Osteoblast (primary cell): ENCODE data around the gene SLC7A1. TPM values are rescaled to one million over a fixed set of nuclear protein-coding genes. Genes with fewer than 3 reads are reported as not detected.

Experiments used
- DNase-seq: peaks from one replicate; pipeline ENCODE4 v3.0.0; 2011; ENCODE audit warnings: low spot score, mixed read lengths; ENCODE audit not compliant: insufficient read length; ENCODE audit errors: missing footprints
- H2AFZ ChIP-seq: 2 replicates; pipeline ENCODE4 v1.6.0; 2011; ENCODE audit warnings: mild to moderate bottlenecking, low read length
- H3K27ac ChIP-seq: 2 replicates; pipeline ENCODE4 v1.5.1; 2011; ENCODE audit warnings: mild to moderate bottlenecking, low read depth, low read length, moderate library complexity
- H3K27me3 ChIP-seq: 2 replicates; pipeline ENCODE4 v1.6.0; 2012; ENCODE audit warnings: mild to moderate bottlenecking, control low read depth, inconsistent platforms, low read length, moderate library complexity; ENCODE audit not compliant: insufficient read depth
- H3K36me3 ChIP-seq: 2 replicates; pipeline ENCODE4 v1.5.1; 2011; ENCODE audit warnings: mild to moderate bottlenecking, low read length, control low read depth, moderate library complexity; ENCODE audit not compliant: insufficient read depth
- H3K4me1 ChIP-seq: 2 replicates; pipeline ENCODE4 v1.5.1; 2011; ENCODE audit warnings: mild to moderate bottlenecking, low read length, control low read depth, moderate library complexity; ENCODE audit not compliant: insufficient read depth
- H3K4me2 ChIP-seq: 2 replicates; pipeline ENCODE4 v1.6.0; 2011; ENCODE audit warnings: mild to moderate bottlenecking, low read length; ENCODE audit not compliant: insufficient read depth
- H3K4me3 ChIP-seq: fragments of 200-600 bp; sonication (generic); 3 replicates; pipeline ENCODE4 v1.5.1; 2012; ENCODE audit warnings: mild to moderate bottlenecking, low read length, inconsistent platforms; ENCODE audit not compliant: insufficient read depth
- H3K79me2 ChIP-seq: 2 replicates; pipeline ENCODE4 v1.6.0; 2012; ENCODE audit warnings: mild to moderate bottlenecking, low read length, control low read depth, inconsistent platforms; ENCODE audit not compliant: insufficient read depth
- H3K9me3 ChIP-seq: 2 replicates; pipeline ENCODE4 v1.5.1; 2011; ENCODE audit warnings: low read depth, low read length, control low read depth
- H4K20me1 ChIP-seq: 2 replicates; pipeline ENCODE4 v1.6.0; 2012; ENCODE audit warnings: mild to moderate bottlenecking, low read length, control low read depth; ENCODE audit not compliant: insufficient read depth
- total RNA-seq: library from RNA; depleted of rRNA; stranded (reverse); fragments of >200 nt; gene quantifications from 2 replicates; pipeline ENCODE4 v1.2.3, GENCODE V29; 2012
- TF ChIP-seq, protein P1 (sequence below): IDR thresholded peaks from 2 replicates; pipeline ENCODE4 v1.5.1; 2011; ENCODE audit warnings: mild to moderate bottlenecking, low read depth, low read length, moderate library complexity; ENCODE audit errors: extremely low read depth

SLC7A1 gene
- total RNA-seq, 1 donor = 25.7 TPM

DNA sequence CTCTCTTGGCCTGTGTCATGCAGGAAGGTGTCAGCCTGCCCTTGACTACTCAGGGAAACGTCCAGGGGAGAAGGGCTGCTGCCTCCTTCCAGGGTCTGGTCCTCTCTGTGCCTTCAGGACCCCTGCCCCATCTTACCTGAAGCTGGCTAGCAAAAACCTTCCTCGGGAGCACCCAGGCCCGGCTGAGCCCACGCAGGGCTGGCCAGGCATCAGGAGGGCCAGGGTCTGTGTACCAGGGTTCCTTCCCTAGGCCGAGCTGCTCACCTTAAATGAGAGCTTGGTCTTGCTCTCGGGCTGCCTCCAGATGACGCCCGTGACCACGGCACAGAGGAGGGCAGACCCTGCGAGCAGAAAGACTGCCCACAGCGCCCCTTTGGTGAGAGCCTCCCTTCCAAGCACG lies 78.6 kb downstream of the SLC7A1 start:
- TF ChIP-seq, protein P1, sequence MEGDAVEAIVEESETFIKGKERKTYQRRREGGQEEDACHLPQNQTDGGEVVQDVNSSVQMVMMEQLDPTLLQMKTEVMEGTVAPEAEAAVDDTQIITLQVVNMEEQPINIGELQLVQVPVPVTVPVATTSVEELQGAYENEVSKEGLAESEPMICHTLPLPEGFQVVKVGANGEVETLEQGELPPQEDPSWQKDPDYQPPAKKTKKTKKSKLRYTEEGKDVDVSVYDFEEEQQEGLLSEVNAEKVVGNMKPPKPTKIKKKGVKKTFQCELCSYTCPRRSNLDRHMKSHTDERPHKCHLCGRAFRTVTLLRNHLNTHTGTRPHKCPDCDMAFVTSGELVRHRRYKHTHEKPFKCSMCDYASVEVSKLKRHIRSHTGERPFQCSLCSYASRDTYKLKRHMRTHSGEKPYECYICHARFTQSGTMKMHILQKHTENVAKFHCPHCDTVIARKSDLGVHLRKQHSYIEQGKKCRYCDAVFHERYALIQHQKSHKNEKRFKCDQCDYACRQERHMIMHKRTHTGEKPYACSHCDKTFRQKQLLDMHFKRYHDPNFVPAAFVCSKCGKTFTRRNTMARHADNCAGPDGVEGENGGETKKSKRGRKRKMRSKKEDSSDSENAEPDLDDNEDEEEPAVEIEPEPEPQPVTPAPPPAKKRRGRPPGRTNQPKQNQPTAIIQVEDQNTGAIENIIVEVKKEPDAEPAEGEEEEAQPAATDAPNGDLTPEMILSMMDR = no peak
- Histone ChIP-seq H3K27ac (no peak overlapping the region), H3K27me3 (no peaks in the 10 kb centered on the region), H3K4me3 (no peak overlapping the region), H4K20me1 (no peaks in the 10 kb centered on the region), H3K4me1 (peaks cover 22% of the 10 kb centered on the region), H3K4me2 (no peak overlapping the region), H3K79me2 (peaks cover 18% of the 10 kb centered on the region), H3K9me3 (no peaks in the 10 kb centered on the region), H3K36me3 (peaks cover 78% of the 10 kb centered on the region), H2AFZ (no peak overlapping the region)
- DNase-seq = no peak

- Histone ChIP-seq H3K4me2 (no peak overlapping the region), H3K36me3 (peaks cover 71% of the 10 kb centered on the region), H4K20me1 (no peaks in the 10 kb centered on the region), H2AFZ (no peak overlapping the region), H3K27me3 (no peaks in the 10 kb centered on the region), H3K27ac (peak overlapping the region; percentile 47), H3K4me1 (peaks cover 22% of the 10 kb centered on the region), H3K79me2 (peaks cover 16% of the 10 kb centered on the region), H3K4me3 (no peak overlapping the region), H3K9me3 (no peaks in the 10 kb centered on the region)
- DNase-seq = no peak
- TF ChIP-seq, protein P1 = no peak
Measured at GRCh38 chr13:29516012-29516411, 79.5 kb downstream of the SLC7A1 start.

DNA sequence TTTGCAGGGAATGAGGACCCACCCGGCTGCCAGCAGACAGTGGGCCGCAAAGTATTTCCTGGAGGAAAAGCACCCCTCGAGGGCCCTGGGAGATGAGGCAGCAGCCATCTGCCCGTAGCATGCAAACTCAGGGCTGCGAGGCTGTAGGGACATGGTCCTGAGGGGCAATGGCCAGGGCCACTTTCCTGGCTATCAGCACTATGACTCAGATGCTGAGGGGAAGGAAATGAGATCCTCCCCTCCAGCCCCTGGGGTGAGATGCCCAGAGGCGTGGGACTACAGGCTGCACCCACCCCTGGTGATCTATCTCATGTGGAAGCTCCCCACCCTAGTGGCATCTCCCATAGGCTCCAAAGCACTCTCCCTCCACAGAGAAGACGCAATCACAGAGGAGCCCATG lies 80.1 kb downstream of the SLC7A1 start:
- Histone ChIP-seq H3K27me3 (no peaks in the 10 kb centered on the region), H3K4me3 (no peak overlapping the region), H3K9me3 (no peaks in the 10 kb centered on the region), H3K4me1 (peaks cover 22% of the 10 kb centered on the region), H3K79me2 (peaks cover 22% of the 10 kb centered on the region), H4K20me1 (no peaks in the 10 kb centered on the region), H2AFZ (no peak overlapping the region), H3K4me2 (no peak overlapping the region), H3K36me3 (peaks cover 71% of the 10 kb centered on the region), H3K27ac (peak overlapping the region; percentile 47)
- no peak for DNase-seq
- TF ChIP-seq, protein P1 = no peak

DNA sequence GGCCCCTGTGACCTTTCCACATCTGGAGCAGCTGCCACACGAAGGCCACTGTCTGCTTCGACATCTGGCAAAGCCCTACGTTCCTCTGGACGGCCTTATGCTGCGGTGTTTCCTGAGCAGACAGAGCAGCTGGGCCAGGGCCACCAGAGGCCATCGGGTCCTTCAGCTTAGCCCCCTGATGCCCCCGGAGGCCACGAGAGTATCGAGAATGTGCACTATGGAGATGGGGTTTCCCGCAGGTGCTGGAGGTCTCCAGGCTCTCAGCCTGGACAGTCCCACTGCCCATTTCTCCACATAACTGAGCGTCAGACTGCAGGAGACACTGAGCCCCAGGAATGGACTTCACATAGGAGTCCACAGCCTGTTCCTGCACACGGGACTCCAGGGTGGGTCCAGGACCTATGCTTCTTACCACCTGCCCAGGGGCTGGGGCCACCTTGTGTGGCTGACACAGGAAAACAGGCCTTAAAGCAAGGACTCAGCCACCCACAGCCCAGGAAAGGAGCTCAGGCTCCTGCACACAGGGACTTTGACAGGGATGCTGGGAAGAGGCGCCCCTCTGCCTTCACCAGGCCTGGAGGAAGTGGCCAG lies 80.7 kb downstream of the SLC7A1 start:
- Histone ChIP-seq H3K9me3 (no peaks in the 10 kb centered on the region), H3K36me3 (peaks cover 67% of the 10 kb centered on the region), H3K79me2 (peaks cover 16% of the 10 kb centered on the region), H3K4me3 (no peak overlapping the region), H3K27me3 (no peaks in the 10 kb centered on the region), H4K20me1 (no peaks in the 10 kb centered on the region), H3K4me1 (peaks cover 25% of the 10 kb centered on the region), H2AFZ (no peak overlapping the region), H3K27ac (peak overlapping the region; percentile 28), H3K4me2 (no peak overlapping the region)
- no peak for DNase-seq
- TF ChIP-seq, protein P1 = no peak
